OCI-LY1 (cell line): Measurements from ENCODE around the gene DUSP22.
A peak's percentile ranks its signal among the peaks of the same experiment; 100 is the strongest.

Source experiments
- H2AFZ ChIP-seq: fragments of 200-600 bp; sonication (generic), shearing (Covaris generic); 2 replicates; pipeline ENCODE4 v1.6.0; 2014; ENCODE audit warnings: antibody characterized with exemption, mild to moderate bottlenecking, low read length
- H3F3A ChIP-seq: fragments of 200-600 bp; sonication (generic), shearing (Covaris generic); 2 replicates; pipeline ENCODE4 v1.6.0; 2014; ENCODE audit warnings: mild to moderate bottlenecking, antibody characterized with exemption, low read length, moderate library complexity; ENCODE audit not compliant: insufficient read depth
- H3K27ac ChIP-seq: fragments of 200-600 bp; sonication (generic); 2 replicates; pipeline ENCODE4 v1.5.1; 2014; ENCODE audit warnings: low read length, mixed run types, mild to moderate bottlenecking, low read depth; ENCODE audit not compliant: poor library complexity, severe bottlenecking
- H3K27me3 ChIP-seq: fragments of 200-600 bp; sonication (generic); 2 replicates; pipeline ENCODE4 v1.6.0; 2014; ENCODE audit warnings: antibody characterized with exemption, mild to moderate bottlenecking, low read length, moderate library complexity; ENCODE audit not compliant: insufficient read depth
- H3K36me3 ChIP-seq: fragments of 200-600 bp; sonication (generic); 2 replicates; pipeline ENCODE4 v1.6.1; 2014; ENCODE audit warnings: mild to moderate bottlenecking, antibody characterized with exemption, low read length, moderate library complexity, mixed read lengths; ENCODE audit not compliant: insufficient read depth
- H3K4me1 ChIP-seq: fragments of 200-600 bp; sonication (generic); 2 replicates; pipeline ENCODE4 v1.5.1; 2014; ENCODE audit warnings: mild to moderate bottlenecking, low read length, moderate library complexity; ENCODE audit not compliant: insufficient read depth, severe bottlenecking
- H3K4me2 ChIP-seq: fragments of 200-600 bp; sonication (generic), shearing (Covaris generic); 2 replicates; pipeline ENCODE4 v1.6.1; 2014; ENCODE audit warnings: low read length
- H3K4me3 ChIP-seq: fragments of 200-600 bp; sonication (generic); 2 replicates; pipeline ENCODE4 v1.5.1; 2014; ENCODE audit warnings: low read length, low read depth, mild to moderate bottlenecking, mixed read lengths; ENCODE audit not compliant: poor library complexity, severe bottlenecking
- H3K79me2 ChIP-seq: fragments of 200-600 bp; shearing (Covaris generic); 2 replicates; pipeline ENCODE4 v1.6.1; 2016; ENCODE audit warnings: mixed run types, low read length, mixed read lengths; ENCODE audit not compliant: insufficient read depth
- H3K9ac ChIP-seq: fragments of 200-600 bp; sonication (generic), shearing (Covaris generic); 2 replicates; pipeline ENCODE4 v1.6.1; 2014; ENCODE audit warnings: mild to moderate bottlenecking, low read length, mixed read lengths
- H3K9me2 ChIP-seq: fragments of 200-600 bp; sonication (generic), shearing (Covaris generic); 2 replicates; pipeline ENCODE4 v1.6.1; 2014; ENCODE audit warnings: low read depth, mild to moderate bottlenecking, low read length, mixed read lengths
- H3K9me3 ChIP-seq: fragments of 200-600 bp; shearing (Covaris generic); 2 replicates; pipeline ENCODE4 v1.6.1; 2014; ENCODE audit warnings: low read length, mixed read lengths
- H4K20me1 ChIP-seq: fragments of 200-600 bp; sonication (generic), shearing (Covaris generic); 2 replicates; pipeline ENCODE4 v1.6.0; 2016; ENCODE audit warnings: mild to moderate bottlenecking, low read length; ENCODE audit not compliant: insufficient read depth
- CTCF ChIP-seq: fragments of 200-600 bp; sonication (generic), shearing (Covaris generic); IDR thresholded peaks from 2 replicates; pipeline ENCODE4 v1.5.1; 2017; ENCODE audit warnings: mild to moderate bottlenecking, antibody characterized with exemption, low read length, moderate library complexity, mixed read lengths
- EZH2 ChIP-seq: fragments of 200-600 bp; sonication (generic), shearing (Covaris generic); IDR thresholded peaks from 2 replicates; pipeline ENCODE4 v1.8.0; 2017; ENCODE audit warnings: borderline replicate concordance, mixed run types, mild to moderate bottlenecking, antibody characterized with exemption, low read length, moderate library complexity, mixed read lengths

The DUSP22 gene

DNA sequence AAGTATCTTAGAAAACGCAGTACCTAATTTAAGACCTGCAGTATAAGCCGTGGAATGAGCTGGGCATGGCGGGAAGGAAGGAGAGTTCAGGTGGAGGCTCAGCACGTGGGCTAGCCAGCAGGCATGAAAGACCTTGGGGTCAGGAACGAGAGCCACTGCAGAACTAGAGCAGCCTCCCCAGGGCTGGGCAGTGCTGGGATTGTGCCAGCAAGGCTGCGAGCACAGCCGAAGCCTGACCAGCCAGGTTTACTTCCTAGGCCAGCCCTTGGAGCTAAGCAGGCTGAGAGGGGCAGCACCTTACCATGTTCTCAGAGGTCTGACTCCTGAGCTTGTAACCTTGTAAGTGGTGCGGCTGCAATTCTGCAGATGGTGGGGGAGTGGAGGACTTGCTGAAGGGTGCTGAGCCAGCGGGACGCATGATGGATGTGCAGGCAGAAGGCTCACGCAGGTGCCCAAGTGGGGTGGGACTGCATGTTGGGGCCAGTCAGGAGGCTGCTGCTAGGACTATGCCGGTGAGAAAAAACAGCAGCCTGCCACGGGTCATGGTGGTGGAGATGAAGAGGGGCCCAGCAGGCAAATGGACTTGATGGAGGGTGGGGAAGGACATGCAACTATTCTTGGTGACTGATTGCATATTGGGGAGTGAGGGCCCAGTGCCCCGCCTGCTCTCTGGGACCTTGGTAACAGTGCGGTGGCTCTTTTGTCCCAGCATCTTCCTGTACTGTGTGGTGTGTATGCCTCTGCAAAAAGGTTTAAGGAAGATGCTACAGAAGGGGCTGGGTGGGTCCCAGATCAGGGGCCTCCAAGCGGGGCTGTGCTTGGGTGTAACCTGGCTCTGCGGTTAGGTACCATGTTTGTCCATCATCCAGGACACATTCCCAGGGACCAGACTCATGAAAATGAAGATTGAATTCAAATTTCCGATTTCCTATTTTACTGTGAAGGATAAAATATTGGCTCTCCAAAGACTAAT is 61.6 kb downstream of the DUSP22 start:
- no peaks in the 10 kb centered on the region for H3K79me2 ChIP-seq
- no peak for TF ChIP-seq EZH2
- TF ChIP-seq CTCF, result 0 out of 2 replicates have a peak, but pooled peaks have one; percentile 10
- H3K36me3 ChIP-seq, result no peaks in the 10 kb centered on the region
- H3K9me3 ChIP-seq, result no peaks in the 10 kb centered on the region
- H3K9ac ChIP-seq, result peak overlapping the region; percentile 37
- no peaks in the 10 kb centered on the region for H4K20me1 ChIP-seq
- H2AFZ ChIP-seq, result no peak overlapping the region
- H3K4me1 ChIP-seq, result peaks cover 88% of the 10 kb centered on the region
- H3K4me2 ChIP-seq, result peak overlapping the region; percentile 40
- no peaks in the 10 kb centered on the region for H3K27me3 ChIP-seq
- H3K4me3 ChIP-seq, result peak overlapping the region; percentile 7
- H3K9me2 ChIP-seq, result no peaks in the 10 kb centered on the region
- H3K27ac ChIP-seq, result peak overlapping the region; percentile 97
- H3F3A ChIP-seq, result no peaks in the 10 kb centered on the region

DNA sequence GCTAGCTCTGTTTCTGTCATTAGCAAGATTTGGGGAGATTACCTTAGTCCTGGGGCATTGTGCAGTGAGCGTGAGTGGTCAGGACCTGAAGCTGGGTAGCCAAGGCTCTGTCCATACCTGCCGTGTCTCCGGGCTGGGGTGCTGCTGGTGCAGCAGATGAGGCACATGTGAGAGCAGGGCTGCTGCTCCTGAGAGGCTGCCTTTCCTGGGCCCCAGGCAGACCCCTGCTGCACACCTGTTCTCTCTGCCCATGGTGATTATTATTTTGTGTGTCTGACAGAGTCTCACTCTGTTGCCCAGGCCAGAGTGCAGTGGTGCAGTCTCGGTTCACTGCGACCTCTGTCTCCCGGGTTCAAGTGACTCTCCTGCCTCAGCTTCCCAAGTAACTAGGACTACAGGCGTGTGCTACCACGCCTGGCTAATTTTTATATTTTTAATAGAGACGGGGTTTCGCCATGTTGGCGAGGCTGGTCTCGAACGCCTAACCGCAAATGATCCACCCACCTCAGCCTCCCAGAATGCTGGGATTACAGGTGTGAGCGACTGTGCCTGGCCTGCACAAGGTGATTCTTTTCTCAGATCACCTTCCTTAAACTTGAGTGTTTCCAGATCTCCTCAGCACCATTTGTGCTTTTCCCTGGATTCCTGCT is 62.5 kb downstream of the DUSP22 start:
- peak overlapping the region; percentile 97 for H3K27ac ChIP-seq
- H3K4me3 ChIP-seq, result peak overlapping the region; percentile 7
- H3K9me2 ChIP-seq, result no peaks in the 10 kb centered on the region
- no peaks in the 10 kb centered on the region for H3K79me2 ChIP-seq
- no peak for TF ChIP-seq CTCF
- no peak for TF ChIP-seq EZH2
- no peak overlapping the region for H2AFZ ChIP-seq
- H3K27me3 ChIP-seq, result no peaks in the 10 kb centered on the region
- H3K4me1 ChIP-seq, result peaks cover 88% of the 10 kb centered on the region
- H3K36me3 ChIP-seq, result no peaks in the 10 kb centered on the region
- no peaks in the 10 kb centered on the region for H3F3A ChIP-seq
- peak overlapping the region; percentile 37 for H3K9ac ChIP-seq
- no peaks in the 10 kb centered on the region for H4K20me1 ChIP-seq
- peak overlapping the region; percentile 40 for H3K4me2 ChIP-seq
- no peaks in the 10 kb centered on the region for H3K9me3 ChIP-seq

- H3K4me1 ChIP-seq, result peaks cover 93% of the 10 kb centered on the region
- no peaks in the 10 kb centered on the region for H3K27me3 ChIP-seq
These were observed 63.3 kb downstream of the DUSP22 start for GRCh38 chr6:355373-356208.

More at GRCh38 chr6:355373-356208, 63.3 kb downstream of the DUSP22 start:
- Histone ChIP-seq H3K79me2 (no peaks in the 10 kb centered on the region), H3K36me3 (no peaks in the 10 kb centered on the region), H2AFZ (no peak overlapping the region), H3F3A (peaks cover 4% of the 10 kb centered on the region; the same call in 1 of the 2 replicates), H3K9ac (peak overlapping the region; percentile 59), H3K9me3 (no peaks in the 10 kb centered on the region), H3K27ac (peak overlapping the region; percentile 97), H3K4me3 (peak overlapping the region; percentile 1), H3K4me2 (peak overlapping the region; percentile 40), H4K20me1 (no peaks in the 10 kb centered on the region), H3K9me2 (no peaks in the 10 kb centered on the region)
- TF ChIP-seq CTCF (no peak), EZH2 (no peak)
